Activated CD4-positive, alpha-beta T cell treated with anti-CD3 and anti-CD28 coated beads for 36 hours (primary cell): ENCODE results near the gene PTPN6. TPM values are rescaled to one million over a fixed set of nuclear protein-coding genes. Genes with fewer than 3 reads are reported as not detected.

Experiments used
- ATAC-seq: fragments of 200-7000 bp; cut with Tn5 transposase; one replicate; pipeline ENCODE4 v1.10.0; 2021; ENCODE audit warnings: mild to moderate bottlenecking, moderate library complexity
- CTCF ChIA-PET: fragments of 350-600 bp; sonication (Branson Sonifier 250); formaldehyde crosslinking; loops from one replicate; lab custom pipeline; 2021; ENCODE audit warnings: antibody characterized with exemption; lab: Charles Lee
- POLR2A ChIA-PET: fragments of 350-600 bp; sonication (Branson Sonifier 250); formaldehyde crosslinking; loops from one replicate; lab custom pipeline; 2021; ENCODE audit warnings: antibody characterized with exemption, inconsistent platforms; lab: Charles Lee
- DNase-seq: peaks from one replicate; pipeline ENCODE4 v3.0.0-alpha.2; 2020
- H3K27ac Mint-ChIP-seq: one replicate; pipeline ENCODE4 v1.8.0; 2021; ENCODE audit warnings: mixed read lengths
- H3K27me3 Mint-ChIP-seq: one replicate; pipeline ENCODE4 v1.8.0; 2021; ENCODE audit warnings: mixed read lengths
- H3K36me3 Mint-ChIP-seq: one replicate; pipeline ENCODE4 v1.8.0; 2021; ENCODE audit warnings: low read depth, mixed read lengths
- H3K4me1 Mint-ChIP-seq: one replicate; pipeline ENCODE4 v1.8.0; 2021; ENCODE audit warnings: mixed read lengths
- H3K4me3 Mint-ChIP-seq: one replicate; pipeline ENCODE4 v1.8.0; 2021; ENCODE audit warnings: mild to moderate bottlenecking, moderate library complexity, mixed read lengths
- H3K9me3 Mint-ChIP-seq: one replicate; pipeline ENCODE4 v1.8.0; 2021; ENCODE audit warnings: low read depth, mixed read lengths
- intact Hi-C, 2 experiments: fragments of 100-400 bp; cut with DNase I in 1 of 2; cut with micrococcal nuclease in 1 of 2; formaldehyde crosslinking; loops; one replicate each; pipeline versions ENCODE4 v1.14.2 to v1.15.1; 2022 to 2024; cut with DNase I, micrococcal nuclease
- total RNA-seq, 2 experiments: library from RNA; stranded (reverse); gene quantifications; one replicate each; pipeline ENCODE4 v1.2.3, GENCODE V29; 2021

The PTPN6 gene
- total RNA-seq, 2 experiments from 2014 or later = 335 to 483 TPM

DNA sequence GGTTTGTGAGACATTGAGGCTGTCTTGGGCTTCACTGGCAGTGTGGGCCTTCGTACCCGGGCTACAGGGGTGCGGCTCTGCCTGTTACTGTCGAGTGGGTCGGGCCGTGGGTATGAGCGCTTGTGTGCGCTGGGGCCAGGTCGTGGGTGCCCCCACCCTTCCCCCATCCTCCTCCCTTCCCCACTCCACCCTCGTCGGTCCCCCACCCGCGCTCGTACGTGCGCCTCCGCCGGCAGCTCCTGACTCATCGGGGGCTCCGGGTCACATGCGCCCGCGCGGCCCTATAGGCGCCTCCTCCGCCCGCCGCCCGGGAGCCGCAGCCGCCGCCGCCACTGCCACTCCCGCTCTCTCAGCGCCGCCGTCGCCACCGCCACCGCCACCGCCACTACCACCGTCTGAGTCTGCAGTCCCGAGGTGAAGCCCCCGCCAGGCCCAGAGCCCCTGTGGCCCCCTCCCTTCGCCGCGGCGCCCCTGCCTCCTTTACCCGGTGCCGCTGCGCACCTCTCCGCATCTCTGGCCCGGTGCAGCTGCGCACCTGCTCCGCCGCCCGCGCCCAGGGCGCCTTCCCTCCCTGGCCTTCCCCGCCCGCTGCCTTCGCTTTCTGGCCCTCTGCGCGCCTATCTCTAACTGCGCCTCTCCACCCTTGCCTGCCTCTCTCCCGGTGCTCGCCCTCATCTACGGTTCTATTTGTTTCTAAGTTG lies 36.8 kb upstream of the PTPN6 start, which contains the start of gene ENO2:
ENO2 (plus strand) TSS at position 335 of the 701 bp plus-strand sequence. CDS start 1,253 bp downstream, outside the sequence.
- ATAC-seq (peak; percentile 92), DNase-seq (peak; percentile 92)
- intact Hi-C loops = loop anchor here (1.0 to 2.0 kb wide), 6 partner anchors 14 to 104 kb away; partner anchors contain the start of genes SPSB2 (in 2 of the 2) and LPCAT3 (in 1 of the 2)
- peaks cover 33% of the 10 kb centered on the region for H3K36me3 Mint-ChIP-seq
- peaks cover 35% of the 10 kb centered on the region for H3K4me1 Mint-ChIP-seq
- ChIA-PET CTCF (interaction anchor here (0.6 to 1.3 kb wide), 6 partner anchors 8 to 1035 kb away, joined by 3 to 6 read pairs (median 3); no protein-coding TSS in a partner anchor), POLR2A (interaction anchor here (0.6 to 1.8 kb wide), 4 partner anchors 23 to 395 kb away, joined by 3 to 8 read pairs (median 3); partner anchors contain the start of genes C12orf57 and RNU7-1)
- peak within 1 kb of the TSS; percentile 98 for H3K4me3 Mint-ChIP-seq
- H3K27me3 Mint-ChIP-seq = no peaks in the 10 kb centered on the region
- peak within 1 kb of the TSS; percentile 80 for H3K27ac Mint-ChIP-seq
- H3K9me3 Mint-ChIP-seq = no peaks in the 10 kb centered on the region

DNA sequence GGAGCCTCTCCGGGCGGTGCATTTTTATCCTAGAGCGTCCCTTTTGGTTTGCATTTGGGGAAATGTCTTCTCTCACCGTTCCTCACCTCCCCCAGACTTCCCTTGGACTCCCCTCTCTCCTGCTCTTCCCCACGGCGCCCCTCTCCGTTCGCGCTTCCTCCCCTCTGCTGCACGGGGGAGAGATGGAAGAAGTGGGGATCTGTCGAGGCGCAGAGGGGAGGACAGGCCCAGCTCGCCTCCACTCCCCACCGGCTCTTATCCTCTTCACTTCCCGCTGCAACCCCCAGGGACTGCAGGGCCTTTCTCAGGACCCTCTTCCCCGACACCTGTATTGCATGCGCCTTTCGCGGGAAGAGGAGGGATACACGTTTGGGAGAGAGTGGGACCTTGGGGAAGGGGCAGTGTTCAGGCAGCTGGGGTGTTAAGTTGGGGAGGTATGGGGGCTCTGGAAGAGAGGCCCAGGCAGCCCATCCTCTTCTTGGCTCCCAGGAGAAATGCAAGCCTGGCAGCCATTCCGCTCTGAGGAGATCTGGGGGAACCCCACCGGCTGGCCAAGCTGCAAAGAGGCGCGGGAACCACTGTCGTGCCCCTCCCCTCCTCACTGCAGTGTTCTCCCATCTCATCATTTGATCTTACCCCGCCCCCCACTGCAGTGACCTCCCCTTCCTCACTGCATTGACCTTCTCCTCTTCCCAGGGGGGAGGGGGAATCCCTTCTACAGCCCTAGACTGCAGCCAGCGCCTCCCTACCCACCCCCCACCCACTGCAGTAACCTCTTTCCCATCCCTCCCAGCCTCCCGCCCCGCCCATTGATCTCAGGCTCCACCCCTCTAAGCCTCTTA lies 36.0 kb upstream of the PTPN6 start:
- intact Hi-C loops = loop anchor here (1.0 to 2.0 kb wide), 6 partner anchors 14 to 104 kb away; partner anchors contain the start of genes SPSB2 (in 2 of the 2) and LPCAT3 (in 1 of the 2)

DNA sequence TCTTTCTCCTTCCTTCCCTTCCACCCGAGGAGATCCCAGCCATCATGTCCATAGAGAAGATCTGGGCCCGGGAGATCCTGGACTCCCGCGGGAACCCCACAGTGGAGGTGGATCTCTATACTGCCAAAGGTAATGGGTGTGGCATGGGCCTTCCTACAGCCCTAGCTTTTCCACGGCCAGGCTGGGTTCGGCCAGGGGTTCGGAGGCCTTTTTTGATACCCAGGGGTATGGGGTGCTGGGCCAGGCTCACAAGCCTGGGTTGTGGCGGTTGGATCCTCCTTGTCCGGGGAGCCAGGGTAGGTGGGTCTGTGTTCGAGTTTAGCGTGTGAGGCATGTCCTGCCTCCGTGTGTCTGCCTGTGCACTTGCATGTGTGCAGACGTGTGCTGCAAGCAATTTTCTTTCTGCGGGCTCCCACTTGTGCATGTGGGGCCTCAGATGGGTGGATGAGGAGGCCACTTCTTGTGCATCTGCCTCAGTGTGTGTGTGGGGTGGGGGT lies 35.3 kb upstream of the PTPN6 start:
- Mint-ChIP-seq H3K27me3 (no peaks in the 10 kb centered on the region), H3K4me1 (peaks cover 38% of the 10 kb centered on the region), H3K27ac (peak overlapping the region; percentile 78), H3K36me3 (peaks cover 40% of the 10 kb centered on the region), H3K4me3 (peak overlapping the region; percentile 98), H3K9me3 (no peaks in the 10 kb centered on the region)
- intact Hi-C loops = loop anchor here (2.0 kb wide), 3 partner anchors 13 to 103 kb away; partner anchors contain the start of genes LPCAT3 (in 1 of the 2) and SPSB2 (in 1 of the 2)
- no peak for ATAC-seq
- ChIA-PET POLR2A (no interaction called here), CTCF (interaction anchor here (0.7 to 1.5 kb wide), 3 partner anchors 8 to 378 kb away, joined by 3 read pairs; no protein-coding TSS in a partner anchor)
- no peak for DNase-seq

More for the DNA sequence above, 36.0 kb upstream of the PTPN6 start:
- H3K36me3 Mint-ChIP-seq = peaks cover 40% of the 10 kb centered on the region
- CTCF ChIA-PET = interaction anchor here (0.6 to 1.5 kb wide), 5 partner anchors 9 to 1034 kb away, joined by 3 to 6 read pairs (median 3); no protein-coding TSS in a partner anchor
- POLR2A ChIA-PET = interaction anchor here (0.6 to 1.8 kb wide), 4 partner anchors 24 to 396 kb away, joined by 3 to 8 read pairs (median 3); partner anchors contain the start of genes C12orf57 and RNU7-1
- no peaks in the 10 kb centered on the region for H3K27me3 Mint-ChIP-seq
- ATAC-seq (no peak), DNase-seq (peak; percentile 54)
- H3K4me1 Mint-ChIP-seq = peaks cover 38% of the 10 kb centered on the region
- H3K27ac Mint-ChIP-seq = peak overlapping the region; percentile 78
- H3K4me3 Mint-ChIP-seq = peak overlapping the region; percentile 98
- H3K9me3 Mint-ChIP-seq = no peaks in the 10 kb centered on the region

DNA sequence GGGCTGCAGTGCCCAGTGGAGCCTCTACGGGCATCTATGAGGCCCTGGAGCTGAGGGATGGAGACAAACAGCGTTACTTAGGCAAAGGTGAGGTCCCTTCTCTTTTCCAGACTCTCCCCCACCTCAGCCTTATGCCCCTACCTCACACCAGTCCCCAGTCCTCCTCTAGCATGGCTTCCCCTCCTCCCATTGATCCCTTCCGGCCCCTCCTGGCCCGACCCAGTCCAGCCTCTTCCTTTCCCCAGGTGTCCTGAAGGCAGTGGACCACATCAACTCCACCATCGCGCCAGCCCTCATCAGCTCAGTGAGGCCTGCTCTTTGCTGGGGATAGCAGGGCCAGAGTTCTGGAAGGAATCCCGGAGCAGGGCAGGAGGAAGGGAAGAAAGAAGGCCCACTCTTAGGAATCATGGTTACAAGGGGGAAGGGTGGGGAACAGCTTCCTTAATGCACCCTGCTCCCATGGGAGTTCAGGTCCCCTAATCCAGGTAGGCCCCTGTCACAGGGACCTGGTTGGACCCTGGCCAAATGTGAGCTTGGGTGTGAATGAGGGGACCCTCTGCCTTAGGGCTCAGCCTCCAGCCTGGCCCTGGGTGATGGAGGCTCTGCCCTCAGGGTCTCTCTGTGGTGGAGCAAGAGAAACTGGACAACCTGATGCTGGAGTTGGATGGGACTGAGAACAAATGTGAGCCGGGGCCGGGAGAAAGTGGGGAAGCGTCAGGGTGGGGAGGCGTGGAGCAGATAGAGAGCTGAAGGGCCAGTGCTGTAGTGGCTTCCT lies 34.5 kb upstream of the PTPN6 start:
- Mint-ChIP-seq H3K9me3 (no peaks in the 10 kb centered on the region), H3K27me3 (no peaks in the 10 kb centered on the region), H3K4me1 (peaks cover 38% of the 10 kb centered on the region), H3K27ac (no peak overlapping the region), H3K36me3 (peaks cover 43% of the 10 kb centered on the region), H3K4me3 (peak overlapping the region; percentile 98)
- intact Hi-C loops = no loop called here
- ChIA-PET CTCF (interaction anchor here (0.6 to 1.5 kb wide), 7 partner anchors 7 to 1015 kb away, joined by 3 to 4 read pairs (median 3); no protein-coding TSS in a partner anchor), POLR2A (interaction anchor here (1.1 kb wide), 1 partner anchor 46 kb away, joined by 3 read pairs; no protein-coding TSS in a partner anchor)
- ATAC-seq (no peak), DNase-seq (no peak)

DNA sequence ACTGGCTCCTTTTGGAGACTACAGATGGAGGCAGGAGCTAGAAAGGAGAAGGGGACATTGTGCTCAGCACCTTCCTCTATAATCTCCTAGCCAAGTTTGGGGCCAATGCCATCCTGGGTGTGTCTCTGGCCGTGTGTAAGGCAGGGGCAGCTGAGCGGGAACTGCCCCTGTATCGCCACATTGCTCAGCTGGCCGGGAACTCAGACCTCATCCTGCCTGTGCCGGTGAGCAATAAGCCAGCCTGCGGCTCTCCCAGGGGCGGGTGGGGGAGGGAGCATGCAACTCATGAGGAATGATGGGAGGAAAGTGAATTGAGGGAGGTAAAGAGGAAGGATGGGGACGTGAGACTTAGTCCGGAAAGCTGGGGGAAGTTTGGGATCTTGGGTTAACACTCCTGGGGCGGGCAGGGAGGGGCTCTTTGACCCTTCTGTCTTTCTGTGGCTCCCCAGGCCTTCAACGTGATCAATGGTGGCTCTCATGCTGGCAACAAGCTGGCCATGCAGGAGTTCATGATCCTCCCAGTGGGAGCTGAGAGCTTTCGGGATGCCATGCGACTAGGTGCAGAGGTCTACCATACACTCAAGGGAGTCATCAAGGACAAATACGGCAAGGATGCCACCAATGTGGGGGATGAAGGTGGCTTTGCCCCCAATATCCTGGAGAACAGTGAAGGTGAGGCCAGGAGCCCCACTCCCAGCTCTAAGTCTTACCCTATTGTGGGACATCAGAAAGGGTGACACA lies 33.5 kb upstream of the PTPN6 start:
- Mint-ChIP-seq H3K9me3 (no peaks in the 10 kb centered on the region), H3K27ac (no peak overlapping the region), H3K27me3 (no peaks in the 10 kb centered on the region), H3K4me3 (no peak overlapping the region), H3K4me1 (peaks cover 37% of the 10 kb centered on the region), H3K36me3 (peaks cover 51% of the 10 kb centered on the region)
- intact Hi-C loops = no loop called here
- ChIA-PET CTCF (interaction anchor here (0.6 to 1.3 kb wide), 4 partner anchors 11 to 1014 kb away, joined by 3 to 5 read pairs (median 3); no protein-coding TSS in a partner anchor), POLR2A (interaction anchor here (0.8 to 1.1 kb wide), 3 partner anchors 20 to 47 kb away, joined by 3 read pairs; partner anchors contain the start of gene RNU7-1)
- no peak for DNase-seq
- no peak for ATAC-seq

DNA sequence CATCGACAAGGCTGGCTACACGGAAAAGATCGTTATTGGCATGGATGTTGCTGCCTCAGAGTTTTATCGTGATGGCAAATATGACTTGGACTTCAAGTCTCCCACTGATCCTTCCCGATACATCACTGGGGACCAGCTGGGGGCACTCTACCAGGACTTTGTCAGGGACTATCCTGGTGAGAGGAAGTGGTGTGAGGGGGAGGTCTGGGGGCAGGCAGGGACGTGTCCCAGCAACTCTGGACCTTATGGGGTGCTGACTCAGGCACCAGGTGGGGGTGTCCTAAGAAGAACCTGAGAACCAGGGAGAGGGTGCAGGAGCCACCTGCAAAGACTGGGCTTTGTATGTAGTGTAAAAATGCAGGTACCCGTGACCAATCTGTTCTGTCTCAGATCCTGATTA lies 31.6 kb upstream of the PTPN6 start:
- DNase-seq = no peak
- ChIA-PET CTCF (interaction anchor here (0.6 to 1.4 kb wide), 2 partner anchors 28 to 52 kb away, joined by 3 to 5 read pairs; partner anchors contain the start of gene TPI1), POLR2A (no interaction called here)
- no peaks in the 10 kb centered on the region for H3K9me3 Mint-ChIP-seq
- no peak for ATAC-seq
- H3K4me3 Mint-ChIP-seq = no peak overlapping the region
- peak overlapping the region; percentile 38 for H3K27ac Mint-ChIP-seq
- H3K36me3 Mint-ChIP-seq = peaks cover 59% of the 10 kb centered on the region
- no peaks in the 10 kb centered on the region for H3K27me3 Mint-ChIP-seq
- peaks cover 31% of the 10 kb centered on the region for H3K4me1 Mint-ChIP-seq
- intact Hi-C loops = no loop called here

DNA sequence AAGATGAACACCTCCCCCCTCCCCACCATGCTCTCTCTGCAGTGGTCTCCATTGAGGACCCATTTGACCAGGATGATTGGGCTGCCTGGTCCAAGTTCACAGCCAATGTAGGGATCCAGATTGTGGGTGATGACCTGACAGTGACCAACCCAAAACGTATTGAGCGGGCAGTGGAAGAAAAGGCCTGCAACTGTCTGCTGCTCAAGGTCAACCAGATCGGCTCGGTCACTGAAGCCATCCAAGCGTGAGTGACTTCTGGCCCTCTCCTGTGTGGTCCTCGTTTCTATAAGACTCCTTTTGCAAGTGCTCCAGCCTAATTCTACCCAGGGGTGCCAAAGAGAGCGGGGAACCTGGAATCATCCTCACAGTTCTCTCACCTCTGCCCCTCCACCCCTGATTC lies 29.6 kb upstream of the PTPN6 start:
- Mint-ChIP-seq H3K27ac (no peak overlapping the region), H3K4me1 (peaks cover 28% of the 10 kb centered on the region), H3K27me3 (no peaks in the 10 kb centered on the region), H3K4me3 (no peak overlapping the region), H3K36me3 (peaks cover 45% of the 10 kb centered on the region), H3K9me3 (no peaks in the 10 kb centered on the region)
- POLR2A ChIA-PET = interaction anchor here (1.3 kb wide), 1 partner anchor 22 kb away, joined by 5 read pairs; the partner anchor contains the start of genes C12orf57 and RNU7-1
- DNase-seq = no peak
- no peak for ATAC-seq
- CTCF ChIA-PET = interaction anchor here (0.6 to 1.3 kb wide), 6 partner anchors 9 to 223 kb away, joined by 3 to 5 read pairs (median 4); partner anchors contain the start of gene LRRC23
- intact Hi-C loops = no loop called here

DNA sequence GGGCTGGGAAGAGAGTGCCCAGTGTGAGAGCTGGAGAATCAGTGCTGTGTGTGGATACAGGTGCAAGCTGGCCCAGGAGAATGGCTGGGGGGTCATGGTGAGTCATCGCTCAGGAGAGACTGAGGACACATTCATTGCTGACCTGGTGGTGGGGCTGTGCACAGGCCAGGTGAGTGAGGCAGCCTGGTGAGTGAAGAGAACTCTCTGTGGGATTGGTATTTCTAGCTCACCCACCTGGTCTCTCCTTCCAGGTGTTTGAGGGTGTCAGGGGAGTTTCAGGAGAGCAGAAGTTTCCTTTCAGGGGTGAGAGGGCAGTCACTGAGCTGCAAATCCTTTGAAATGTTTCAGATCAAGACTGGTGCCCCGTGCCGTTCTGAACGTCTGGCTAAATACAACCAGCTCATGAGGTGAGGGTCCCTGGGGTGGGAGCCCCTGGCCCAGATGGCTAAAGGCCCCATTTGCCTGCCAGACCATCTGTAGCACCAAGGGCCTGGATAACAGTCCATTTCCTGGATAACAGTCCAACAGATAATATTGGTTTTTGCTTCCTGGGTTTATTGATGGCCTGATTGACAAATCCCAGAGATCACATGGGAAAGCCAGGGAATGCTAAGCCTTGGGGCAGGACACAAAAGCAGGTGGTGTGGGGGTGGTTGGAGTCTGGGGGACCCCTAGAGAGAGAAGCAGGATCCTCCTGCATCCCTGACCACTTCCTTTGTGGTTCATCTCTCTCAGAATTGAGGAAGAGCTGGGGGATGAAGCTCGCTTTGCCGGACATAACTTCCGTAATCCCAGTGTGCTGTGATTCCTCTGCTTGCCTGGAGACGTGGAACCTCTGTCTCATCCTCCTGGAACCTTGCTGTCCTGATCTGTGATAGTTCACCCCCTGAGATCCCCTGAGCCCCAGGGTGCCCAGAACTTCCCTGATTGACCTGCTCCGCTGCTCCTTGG lies 28.9 kb upstream of the PTPN6 start:
- no peak for DNase-seq
- H3K27me3 Mint-ChIP-seq = no peaks in the 10 kb centered on the region
- H3K9me3 Mint-ChIP-seq = no peaks in the 10 kb centered on the region
- peaks cover 39% of the 10 kb centered on the region for H3K36me3 Mint-ChIP-seq
- no peak overlapping the region for H3K4me3 Mint-ChIP-seq
- no peak overlapping the region for H3K27ac Mint-ChIP-seq
- ATAC-seq = no peak
- peaks cover 31% of the 10 kb centered on the region for H3K4me1 Mint-ChIP-seq
- intact Hi-C loops = no loop called here
- ChIA-PET CTCF (interaction anchor here (0.6 to 1.3 kb wide), 9 partner anchors 10 to 387 kb away, joined by 3 to 5 read pairs (median 3); partner anchors contain the start of gene LRRC23), POLR2A (interaction anchor here (1.3 kb wide), 1 partner anchor 22 kb away, joined by 5 read pairs; the partner anchor contains the start of genes C12orf57 and RNU7-1)
